ENCODE measurements around the gene KLF7. TPM values are rescaled to one million over a fixed set of nuclear protein-coding genes. Genes with fewer than 3 reads are reported as not detected.
A peak's percentile ranks its signal among the peaks of the same experiment; 100 is the strongest.

Gene KLF7
- total RNA-seq, 1 donor from 2014 or later: 120 TPM

GRCh38 chr2:207046724-207047123, 119.0 kb downstream of the KLF7 start:
- Mint-ChIP-seq H3K27ac (ENCODE audit: unreplicated experiment) (peak overlapping the region; percentile 80), H3K4me1 (ENCODE audit: unreplicated experiment) (peaks cover 63% of the 10 kb centered on the region), H3K4me3 (ENCODE audit: unreplicated experiment) (no peak overlapping the region), H3K9me3 (ENCODE audit: unreplicated experiment) (no peaks in the 10 kb centered on the region), H3K27me3 (ENCODE audit: unreplicated experiment) (peaks cover 2% of the 10 kb centered on the region), H3K36me3 (ENCODE audit: low read depth, unreplicated experiment) (no peaks in the 10 kb centered on the region)
- TF ChIP-seq CTCF (IDR thresholded peaks at IDR 0.05; ENCODE audit: unreplicated experiment): no peak
- no peak for DNase-seq (ENCODE audit: low spot score)

DNA sequence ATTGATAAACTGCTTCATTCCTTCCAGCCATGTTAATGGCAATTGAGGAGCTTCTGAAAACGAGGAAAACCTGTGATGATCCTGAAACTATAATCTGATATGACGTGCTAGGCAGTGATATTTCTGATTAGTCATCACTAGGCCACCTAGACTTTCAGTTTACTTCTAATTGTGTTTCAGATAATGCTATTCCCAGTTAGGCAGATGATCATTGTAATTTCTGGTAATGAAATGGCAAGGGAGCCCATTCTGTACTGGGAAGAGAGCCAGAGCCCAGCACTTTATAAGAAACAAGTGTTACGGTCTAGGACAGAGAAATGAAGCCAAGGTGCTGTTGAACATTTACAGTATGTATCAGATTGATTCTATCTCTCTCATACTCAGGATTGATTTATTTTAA, 120.2 kb downstream of the KLF7 start:
- no peak for TF ChIP-seq CTCF (IDR thresholded peaks at IDR 0.05; ENCODE audit: unreplicated experiment)
- Mint-ChIP-seq H3K27me3 (ENCODE audit: unreplicated experiment) (peaks cover 2% of the 10 kb centered on the region), H3K4me3 (ENCODE audit: unreplicated experiment) (peak overlapping the region; percentile 14), H3K27ac (ENCODE audit: unreplicated experiment) (peak overlapping the region; percentile 51), H3K36me3 (ENCODE audit: low read depth, unreplicated experiment) (no peaks in the 10 kb centered on the region), H3K4me1 (ENCODE audit: unreplicated experiment) (peaks cover 68% of the 10 kb centered on the region), H3K9me3 (ENCODE audit: unreplicated experiment) (no peaks in the 10 kb centered on the region)
- DNase-seq (ENCODE audit: low spot score): no peak

DNA sequence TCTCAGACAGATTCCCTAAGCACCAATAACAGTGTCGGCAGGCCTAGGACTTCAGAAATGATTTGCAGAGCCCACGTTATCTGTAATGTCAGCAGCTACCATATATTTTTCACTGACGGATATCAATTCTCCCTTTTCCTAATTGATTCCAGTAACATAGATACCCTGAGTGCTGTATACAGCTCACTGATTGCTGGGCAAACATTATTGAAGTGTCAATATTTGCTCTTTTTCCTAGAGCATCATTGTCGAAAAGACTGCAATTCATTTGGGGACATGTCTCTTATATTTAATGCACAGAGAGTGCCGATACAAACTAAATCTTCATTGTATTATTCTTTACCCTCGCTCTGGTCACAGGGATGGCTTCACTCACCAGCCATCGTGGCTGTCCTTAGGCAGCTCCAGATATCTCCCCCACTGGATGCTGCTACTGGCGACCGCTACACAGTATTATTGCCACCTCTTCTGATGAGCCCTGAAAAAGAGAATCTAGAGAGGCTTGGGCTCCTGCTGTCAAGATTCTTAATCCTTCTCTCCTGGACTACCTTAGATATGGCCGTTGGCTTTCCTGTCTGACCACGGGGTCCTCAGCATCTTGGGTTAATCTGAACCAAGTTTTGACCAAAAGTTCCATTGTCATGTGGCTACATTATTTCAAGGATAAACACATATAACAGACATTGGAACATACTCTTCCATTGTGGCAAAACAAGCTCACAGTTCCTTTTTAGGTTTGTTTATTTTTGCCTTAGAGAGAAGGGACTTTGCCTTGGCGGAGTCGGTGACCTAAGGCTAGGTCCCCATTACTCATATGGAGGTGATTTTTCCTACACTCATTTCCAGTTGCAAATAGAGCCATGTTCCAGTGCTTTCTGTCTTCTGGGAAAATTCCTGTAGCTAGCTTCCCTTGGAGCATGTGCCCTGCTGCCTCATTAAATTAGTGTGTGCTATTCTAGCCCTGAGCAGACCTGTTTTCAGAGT, 121.1 kb downstream of the KLF7 start:
- Mint-ChIP-seq H3K27ac (ENCODE audit: unreplicated experiment) (no peak overlapping the region), H3K9me3 (ENCODE audit: unreplicated experiment) (no peaks in the 10 kb centered on the region), H3K27me3 (ENCODE audit: unreplicated experiment) (peaks cover 4% of the 10 kb centered on the region), H3K36me3 (ENCODE audit: low read depth, unreplicated experiment) (no peaks in the 10 kb centered on the region), H3K4me1 (ENCODE audit: unreplicated experiment) (peaks cover 68% of the 10 kb centered on the region), H3K4me3 (ENCODE audit: unreplicated experiment) (no peak overlapping the region)
- no peak for DNase-seq (ENCODE audit: low spot score)
- TF ChIP-seq CTCF (IDR thresholded peaks at IDR 0.05; ENCODE audit: unreplicated experiment): no peak

DNA sequence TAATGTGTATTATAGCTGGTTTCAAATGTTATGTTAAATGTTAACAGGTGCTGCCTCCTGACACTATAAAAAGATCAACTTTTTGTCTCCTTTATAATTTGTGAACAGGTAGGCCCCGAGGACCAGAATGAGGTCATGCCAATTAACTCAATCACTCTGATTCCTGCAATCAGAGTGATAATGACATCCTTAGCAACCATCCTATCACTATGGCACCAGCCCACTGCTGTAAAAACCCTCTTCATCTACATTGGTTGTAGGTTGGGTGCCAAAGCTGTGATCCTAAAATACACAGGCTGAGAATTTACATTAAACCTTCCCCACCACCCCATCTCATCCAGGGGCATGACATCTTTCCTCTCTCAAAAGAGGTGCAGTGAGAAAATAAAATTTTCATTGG, 122.9 kb downstream of the KLF7 start:
- no peak for DNase-seq (ENCODE audit: low spot score)
- Mint-ChIP-seq H3K36me3 (ENCODE audit: low read depth, unreplicated experiment) (no peaks in the 10 kb centered on the region), H3K9me3 (ENCODE audit: unreplicated experiment) (no peaks in the 10 kb centered on the region), H3K4me1 (ENCODE audit: unreplicated experiment) (peaks cover 58% of the 10 kb centered on the region), H3K4me3 (ENCODE audit: unreplicated experiment) (no peak overlapping the region), H3K27ac (ENCODE audit: unreplicated experiment) (no peak overlapping the region), H3K27me3 (ENCODE audit: unreplicated experiment) (peaks cover 2% of the 10 kb centered on the region)
- TF ChIP-seq CTCF (IDR thresholded peaks at IDR 0.05; ENCODE audit: unreplicated experiment): no peak

All from endothelial cell (in vitro differentiated cells).